Liver (tissue), 9 donors: ENCODE measurements around the gene SMG6. TPM values are rescaled to one million over a fixed set of nuclear protein-coding genes. Genes with fewer than 3 reads are reported as not detected.

Experiments used
- DNase-seq: peaks from one replicate; pipeline ENCODE4 v3.0.0-alpha.2; 2017; ENCODE audit warnings: low spot score
- H3K27ac ChIP-seq, 2 donors: one replicate each; pipeline ENCODE4 v1.7.0; 2013; ENCODE audit warnings: inconsistent platforms in 2 of 2, low read length in 2 of 2, control low read depth in 1 of 2, low read depth in 1 of 2, mild to moderate bottlenecking in 1 of 2
- H3K27me3 ChIP-seq, 4 donors: one replicate each; pipeline versions ENCODE4 v1.6.1 to v1.7.0; 2013; ENCODE audit warnings: low read length in 3 of 4, inconsistent platforms in 1 of 4, mild to moderate bottlenecking in 1 of 4, moderate library complexity in 1 of 4; ENCODE audit not compliant: control insufficient read depth in 4 of 4, insufficient read depth in 4 of 4
- H3K36me3 ChIP-seq, 4 donors: one replicate each; pipeline versions ENCODE4 v1.6.1 to v1.7.0; 2013; ENCODE audit warnings: low read length in 3 of 4, mild to moderate bottlenecking in 3 of 4, low read depth in 1 of 4, moderate library complexity in 1 of 4; ENCODE audit not compliant: control insufficient read depth in 4 of 4, insufficient read depth in 3 of 4
- H3K4me1 ChIP-seq, 4 donors: one replicate each; pipeline versions ENCODE4 v1.6.1 to v1.7.0; 2013; ENCODE audit warnings: low read length in 3 of 4, mild to moderate bottlenecking in 3 of 4, moderate library complexity in 1 of 4; ENCODE audit not compliant: control insufficient read depth in 4 of 4, insufficient read depth in 4 of 4
- H3K4me3 ChIP-seq, 3 donors: one replicate each; pipeline versions ENCODE4 v1.6.1 to v1.7.0; 2013; ENCODE audit warnings: low read length in 3 of 3, control low read depth in 1 of 3, low read depth in 1 of 3, mild to moderate bottlenecking in 1 of 3
- H3K9ac ChIP-seq, 2 donors: one replicate each; pipeline ENCODE4 v1.7.0; 2013; ENCODE audit warnings: low read length in 2 of 2, mild to moderate bottlenecking in 2 of 2, moderate library complexity in 2 of 2, control low read depth in 1 of 2, low read depth in 1 of 2
- H3K9me3 ChIP-seq, 4 donors: one replicate each; pipeline versions ENCODE4 v1.6.1 to v1.7.0; 2013; ENCODE audit warnings: low read length in 3 of 4; ENCODE audit not compliant: control insufficient read depth in 4 of 4
- ATF3 ChIP-seq: IDR thresholded peaks from 2 replicates; pipeline ENCODE4 v1.6.1; 2016; ENCODE audit warnings: antibody characterized with exemption
- CTCF ChIP-seq: fragments of 150-350 bp; IDR thresholded peaks from 2 replicates; pipeline ENCODE4 v1.5.1; 2017; ENCODE audit warnings: improper control_type of control experiment, low read depth, low read length; ENCODE audit not compliant: missing input control
- FOXA1 ChIP-seq: IDR thresholded peaks from 2 replicates; pipeline ENCODE4 v1.6.1; 2016; ENCODE audit warnings: antibody characterized with exemption
- FOXA2 ChIP-seq: IDR thresholded peaks from 2 replicates; pipeline ENCODE4 v1.6.1; 2016; ENCODE audit warnings: antibody characterized with exemption
- GABPA ChIP-seq, 2 donors: IDR thresholded peaks in 1 of 2; conservative IDR thresholded peaks in 1 of 2; 2 replicates each; pipeline ENCODE4 v1.6.1; 2016; ENCODE audit warnings: antibody characterized with exemption in 2 of 2, mild to moderate bottlenecking in 1 of 2, moderate library complexity in 1 of 2
- HNF4A ChIP-seq, 2 donors: conservative IDR thresholded peaks; 2 replicates each; pipeline ENCODE4 v1.6.1; 2016; ENCODE audit warnings: antibody characterized with exemption in 2 of 2, mild to moderate bottlenecking in 2 of 2
- HNF4G ChIP-seq: IDR thresholded peaks from 2 replicates; pipeline ENCODE4 v1.6.1; 2016; ENCODE audit warnings: antibody characterized with exemption
- JUND ChIP-seq, 2 donors: IDR thresholded peaks; 2 replicates each; pipeline ENCODE4 v1.6.1; 2016; ENCODE audit warnings: antibody characterized with exemption in 2 of 2
- NR2F2 ChIP-seq: IDR thresholded peaks from 2 replicates; pipeline ENCODE4 v1.6.1; 2016; ENCODE audit warnings: antibody characterized with exemption
- SP1 ChIP-seq: IDR thresholded peaks from 2 replicates; pipeline ENCODE4 v1.6.1; 2018; ENCODE audit warnings: antibody characterized with exemption, mild to moderate bottlenecking
- YY1 ChIP-seq: IDR thresholded peaks from 2 replicates; pipeline ENCODE4 v1.6.1; 2016; ENCODE audit warnings: antibody characterized with exemption, mild to moderate bottlenecking
- ZBTB33 ChIP-seq: IDR thresholded peaks from 2 replicates; pipeline ENCODE4 v1.6.1; 2016; ENCODE audit warnings: antibody characterized with exemption
- WGBS: extraction: QIAGEN DNeasy Blood & Tissue Kit; methylation state at CpG from one replicate; pipeline ENCODE4 v1.1.7; 2013; 5-methylcytosine and 5-hydroxymethylcytosine counted together
- polyA plus RNA-seq, 2 donors: library from polyadenylated mRNA; stranded (reverse) in 1 of 2; unstranded in 1 of 2; fragments of 200-250 nt in 1 of 2; fragments of >200 nt in 1 of 2; fragmentation: Nextera tagmentation in 1 of 2; extraction: Ambion mirVana in 1 of 2; gene quantifications; one replicate each; pipeline versions ENCODE4 v1.2.1 to v1.2.3, GENCODE V29; 2013 to 2015
- total RNA-seq, 2 donors: library from RNA; depleted of rRNA; stranded (reverse); fragments of >200 nt; gene quantifications; one replicate each; pipeline ENCODE4 v1.2.3, GENCODE V29; 2014
- TF ChIP-seq, protein P1 (sequence below): IDR thresholded peaks from 2 replicates; pipeline ENCODE4 v1.6.1; 2016; ENCODE audit warnings: antibody characterized with exemption, mild to moderate bottlenecking
- donor health status: healthy.
- donor health status: healthy.
- donor health status: healthy.
- donor health status: healthy.
- donor health status: healthy.

The SMG6 gene
- total and polyA plus RNA-seq, 4 donors, result 4.9 to 12.0 (median 8.2) TPM

DNA sequence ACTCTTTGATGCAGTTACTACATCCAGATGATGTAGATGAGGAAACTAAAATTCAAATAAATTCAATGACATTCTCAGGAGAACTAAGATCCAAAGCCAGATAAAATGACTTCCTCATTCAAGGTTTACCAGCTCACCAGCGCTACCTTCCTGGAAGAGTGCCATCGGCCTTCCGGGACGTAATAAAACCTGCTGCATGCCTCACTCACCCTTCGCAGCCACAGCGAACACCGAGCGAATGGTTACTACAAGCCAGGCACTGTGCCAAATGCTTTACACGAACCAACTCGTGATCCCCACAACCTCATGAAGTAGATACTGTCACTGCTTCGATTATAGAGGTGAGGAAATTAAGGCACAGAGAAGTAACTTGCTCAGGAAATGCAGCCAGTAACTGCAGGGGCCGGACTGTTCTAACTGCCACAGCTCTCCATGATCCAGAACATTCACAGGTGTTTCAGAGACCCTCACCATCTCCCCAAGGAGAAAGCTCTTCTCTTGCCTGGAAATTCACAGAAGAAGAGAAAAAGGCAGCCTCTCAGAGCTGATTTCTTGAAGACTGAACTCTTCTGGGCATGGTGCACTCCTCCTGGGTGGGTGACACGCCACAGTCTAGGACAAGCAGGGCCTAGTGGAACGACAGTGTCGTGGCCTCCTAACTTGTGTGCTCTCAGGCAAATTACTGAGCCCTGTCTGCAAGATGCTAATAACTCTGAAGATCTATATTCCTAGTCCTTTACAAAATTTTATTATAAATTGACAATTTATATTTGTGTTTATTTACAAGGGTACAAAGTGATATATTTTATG lies 201.9 kb downstream of the SMG6 start (continued):
- no peak for TF ChIP-seq SP1
- no peak for TF ChIP-seq FOXA2
- no peak for TF ChIP-seq ATF3
- no peak for TF ChIP-seq HNF4A (conservative IDR thresholded peaks at IDR 0.05)
- TF ChIP-seq JUND (IDR thresholded peaks at IDR 0.05), result no peak
- no peak for TF ChIP-seq NR2F2
- TF ChIP-seq GABPA (IDR thresholded peaks at IDR 0.05 in 1 of 2, conservative IDR thresholded peaks at IDR 0.05 in 1 of 2), result no peak

- Histone ChIP-seq H3K4me3 (no peak overlapping the region), H3K36me3 (no peaks in the 10 kb centered on the region), H3K27ac (peak overlapping the region; percentile 22 to 71), H3K9ac (no peak overlapping the region), H3K27me3 (no peaks in the 10 kb centered on the region), H3K4me1 (peaks cover 2 to 12% (median 10%) of the 10 kb centered on the region in 4 donors), H3K9me3 (no peaks in the 10 kb centered on the region)
- TF ChIP-seq ZBTB33, result no peak
- no peak for TF ChIP-seq FOXA1
- TF ChIP-seq ATF3, result no peak
- no peak for TF ChIP-seq YY1
- no peak for TF ChIP-seq CTCF
- TF ChIP-seq, protein P1, sequence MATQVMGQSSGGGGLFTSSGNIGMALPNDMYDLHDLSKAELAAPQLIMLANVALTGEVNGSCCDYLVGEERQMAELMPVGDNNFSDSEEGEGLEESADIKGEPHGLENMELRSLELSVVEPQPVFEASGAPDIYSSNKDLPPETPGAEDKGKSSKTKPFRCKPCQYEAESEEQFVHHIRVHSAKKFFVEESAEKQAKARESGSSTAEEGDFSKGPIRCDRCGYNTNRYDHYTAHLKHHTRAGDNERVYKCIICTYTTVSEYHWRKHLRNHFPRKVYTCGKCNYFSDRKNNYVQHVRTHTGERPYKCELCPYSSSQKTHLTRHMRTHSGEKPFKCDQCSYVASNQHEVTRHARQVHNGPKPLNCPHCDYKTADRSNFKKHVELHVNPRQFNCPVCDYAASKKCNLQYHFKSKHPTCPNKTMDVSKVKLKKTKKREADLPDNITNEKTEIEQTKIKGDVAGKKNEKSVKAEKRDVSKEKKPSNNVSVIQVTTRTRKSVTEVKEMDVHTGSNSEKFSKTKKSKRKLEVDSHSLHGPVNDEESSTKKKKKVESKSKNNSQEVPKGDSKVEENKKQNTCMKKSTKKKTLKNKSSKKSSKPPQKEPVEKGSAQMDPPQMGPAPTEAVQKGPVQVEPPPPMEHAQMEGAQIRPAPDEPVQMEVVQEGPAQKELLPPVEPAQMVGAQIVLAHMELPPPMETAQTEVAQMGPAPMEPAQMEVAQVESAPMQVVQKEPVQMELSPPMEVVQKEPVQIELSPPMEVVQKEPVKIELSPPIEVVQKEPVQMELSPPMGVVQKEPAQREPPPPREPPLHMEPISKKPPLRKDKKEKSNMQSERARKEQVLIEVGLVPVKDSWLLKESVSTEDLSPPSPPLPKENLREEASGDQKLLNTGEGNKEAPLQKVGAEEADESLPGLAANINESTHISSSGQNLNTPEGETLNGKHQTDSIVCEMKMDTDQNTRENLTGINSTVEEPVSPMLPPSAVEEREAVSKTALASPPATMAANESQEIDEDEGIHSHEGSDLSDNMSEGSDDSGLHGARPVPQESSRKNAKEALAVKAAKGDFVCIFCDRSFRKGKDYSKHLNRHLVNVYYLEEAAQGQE, result no peak
- no peak for TF ChIP-seq HNF4G
- 92% methylated on average over 10 of the region's 10 CpGs for WGBS
- DNase-seq, result no peak
Observed at GRCh38 chr17:2095536-2095910, 208.1 kb downstream of the SMG6 start.
